CD4-positive, alpha-beta T cell treated with Interleukin-10 for 1 hour (primary cell): ENCODE data around the gene ALPI.

Experiments used
- DNase-seq: peaks from one replicate; pipeline ENCODE4 v3.0.0-alpha.2; 2020

Gene ALPI

GRCh38 chr2:232465061-232465460 lies 9.1 kb downstream of the ALPI start:
- no peak for DNase-seq

- DNase-seq = no peak
These were observed 10.3 kb downstream of the ALPI start for GRCh38 chr2:232466221-232466620.

DNA sequence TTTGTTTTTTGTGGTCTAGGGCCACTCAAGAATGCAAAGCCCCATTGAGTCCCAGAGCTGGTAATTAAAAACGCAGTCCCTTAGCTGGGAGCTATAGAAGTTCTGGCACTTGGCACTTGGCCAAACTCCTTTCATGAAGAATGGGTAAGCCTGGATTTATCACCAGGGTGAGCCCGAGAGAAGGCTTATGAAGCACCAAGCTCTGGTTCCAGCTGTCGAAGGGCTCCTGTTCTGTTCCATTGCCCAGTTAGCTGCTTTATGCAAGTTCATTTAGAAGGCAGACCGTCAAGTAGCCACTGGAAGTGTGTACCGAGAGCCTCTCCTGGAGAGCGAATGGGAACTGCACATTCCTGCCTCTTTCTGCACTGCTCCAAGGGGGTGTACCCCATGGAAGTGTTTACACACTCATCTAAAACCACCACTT lies 17.5 kb downstream of the ALPI start:
- DNase-seq = no peak

DNA sequence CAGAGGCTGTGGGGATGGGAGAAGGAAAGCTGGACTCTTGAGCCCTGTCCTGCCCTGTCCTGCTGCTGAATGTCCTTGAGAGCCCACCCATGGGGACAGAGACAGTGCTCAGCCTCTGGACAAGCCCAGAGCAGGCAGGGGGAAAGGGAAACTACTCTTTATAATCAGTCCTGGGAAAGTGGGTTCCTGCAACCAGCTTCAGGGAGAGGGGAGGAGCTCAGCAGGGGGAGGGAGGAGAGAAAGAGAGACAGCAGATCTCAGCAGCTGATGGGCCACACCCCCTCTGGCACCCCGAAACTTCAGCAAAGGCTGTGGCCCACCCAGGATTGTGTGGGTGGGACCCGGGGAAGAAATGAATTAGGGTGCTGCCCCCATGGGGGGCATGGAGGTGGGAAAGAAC lies 20.1 kb downstream of the ALPI start:
- no peak for DNase-seq

DNA sequence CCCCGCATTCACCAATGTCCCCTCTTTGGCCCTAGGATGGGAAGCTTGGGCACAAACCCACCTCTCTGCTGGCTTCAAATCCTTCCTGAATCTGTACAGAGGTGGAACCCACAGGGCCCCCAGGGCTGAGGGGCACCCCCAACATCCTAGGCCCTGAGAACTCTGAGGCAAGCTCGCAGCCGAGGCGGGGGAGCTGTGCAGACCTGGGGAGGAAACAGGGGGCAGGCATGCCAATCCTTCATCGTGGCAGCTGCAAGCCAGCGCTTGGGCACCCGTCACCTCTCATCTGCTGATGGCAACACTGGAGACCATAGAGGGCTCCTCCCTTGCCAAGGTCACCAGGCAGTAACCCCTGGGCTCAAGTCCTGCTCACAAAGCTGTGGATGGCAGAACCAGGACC lies 20.8 kb downstream of the ALPI start:
- no peak for DNase-seq

DNA sequence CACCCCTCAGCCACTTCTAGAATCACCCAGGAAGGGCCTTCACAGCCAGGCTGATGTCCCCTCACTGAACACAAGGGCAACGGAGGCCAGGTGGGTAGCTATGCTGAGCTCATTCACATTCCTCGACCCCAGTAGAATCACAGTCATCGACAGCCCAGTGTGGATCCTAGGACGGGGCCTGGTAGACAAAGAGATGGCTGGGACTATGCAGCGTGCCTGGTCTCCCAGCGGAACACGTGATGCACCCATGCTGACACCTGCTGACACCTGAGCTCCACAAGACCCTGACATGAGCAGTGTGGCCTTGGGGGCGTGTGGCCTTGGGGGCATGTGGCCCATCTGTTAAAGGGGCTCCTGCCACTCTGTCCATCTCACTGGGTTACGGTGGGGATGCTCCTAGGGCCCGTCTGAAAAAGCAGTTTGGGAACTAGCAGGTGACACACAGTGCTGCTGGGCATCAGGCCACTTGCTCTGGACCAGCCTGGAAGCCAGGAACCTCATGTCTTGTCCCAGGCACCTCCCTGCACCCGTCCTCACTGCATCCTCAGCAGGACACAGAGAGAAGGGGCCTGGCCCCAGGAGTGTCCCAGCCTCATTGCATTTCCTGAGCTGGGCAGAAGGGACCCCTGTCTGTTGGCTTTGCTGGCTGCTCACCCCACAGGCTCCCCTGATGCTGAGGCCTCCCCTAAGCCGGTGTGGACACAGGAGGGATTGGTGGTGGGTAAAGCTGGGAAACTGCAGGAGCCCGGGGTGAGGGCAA lies 22.0 kb downstream of the ALPI start:
- no peak for DNase-seq

- no peak for DNase-seq
These were observed 22.8 kb downstream of the ALPI start for GRCh38 chr2:232478571-232479340.

DNA sequence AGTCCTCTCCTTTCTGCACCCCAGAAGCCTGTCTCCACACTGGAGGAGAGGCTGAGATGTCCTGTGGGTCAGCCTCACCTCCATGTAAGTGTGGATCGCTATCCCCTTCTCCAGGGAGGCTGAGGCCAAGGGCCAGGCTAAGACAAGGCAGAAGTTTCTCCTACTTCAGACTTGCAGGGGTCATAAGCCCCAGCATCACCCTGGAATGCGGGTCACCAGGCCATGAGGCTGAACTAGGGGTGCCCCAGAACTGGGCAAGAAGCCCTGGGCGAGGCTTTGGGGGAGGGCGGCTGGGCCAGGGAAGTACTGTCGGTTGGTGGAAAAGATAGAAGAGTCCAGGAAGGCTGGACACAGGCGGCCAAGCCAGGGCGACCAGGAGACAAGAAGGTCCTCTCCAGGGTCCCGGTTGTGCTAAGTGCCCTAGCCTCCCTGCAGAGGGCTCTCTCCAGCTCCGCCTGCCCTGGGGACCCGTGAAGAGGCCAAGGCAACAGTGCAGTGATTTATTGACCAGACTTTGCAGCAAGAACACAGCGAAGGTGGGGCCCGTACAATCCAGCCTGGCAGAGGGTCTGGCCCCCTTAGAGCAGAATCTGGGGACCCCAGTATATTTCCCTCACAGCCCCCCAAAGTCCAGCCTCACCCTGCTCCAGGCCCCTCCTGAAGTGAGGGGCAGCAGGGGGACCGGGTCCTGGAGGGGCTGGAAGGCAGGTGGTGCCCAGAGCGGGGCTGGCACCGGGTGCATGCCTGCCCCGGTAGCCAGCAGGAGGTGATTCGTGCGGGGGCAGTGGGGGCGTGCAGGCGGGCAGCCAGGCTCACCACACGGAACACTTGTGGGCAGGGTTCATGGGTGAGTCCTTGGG lies 23.6 kb downstream of the ALPI start:
- no peak for DNase-seq

GRCh38 chr2:232480201-232481190 lies 24.5 kb downstream of the ALPI start:
- no peak for DNase-seq

DNA sequence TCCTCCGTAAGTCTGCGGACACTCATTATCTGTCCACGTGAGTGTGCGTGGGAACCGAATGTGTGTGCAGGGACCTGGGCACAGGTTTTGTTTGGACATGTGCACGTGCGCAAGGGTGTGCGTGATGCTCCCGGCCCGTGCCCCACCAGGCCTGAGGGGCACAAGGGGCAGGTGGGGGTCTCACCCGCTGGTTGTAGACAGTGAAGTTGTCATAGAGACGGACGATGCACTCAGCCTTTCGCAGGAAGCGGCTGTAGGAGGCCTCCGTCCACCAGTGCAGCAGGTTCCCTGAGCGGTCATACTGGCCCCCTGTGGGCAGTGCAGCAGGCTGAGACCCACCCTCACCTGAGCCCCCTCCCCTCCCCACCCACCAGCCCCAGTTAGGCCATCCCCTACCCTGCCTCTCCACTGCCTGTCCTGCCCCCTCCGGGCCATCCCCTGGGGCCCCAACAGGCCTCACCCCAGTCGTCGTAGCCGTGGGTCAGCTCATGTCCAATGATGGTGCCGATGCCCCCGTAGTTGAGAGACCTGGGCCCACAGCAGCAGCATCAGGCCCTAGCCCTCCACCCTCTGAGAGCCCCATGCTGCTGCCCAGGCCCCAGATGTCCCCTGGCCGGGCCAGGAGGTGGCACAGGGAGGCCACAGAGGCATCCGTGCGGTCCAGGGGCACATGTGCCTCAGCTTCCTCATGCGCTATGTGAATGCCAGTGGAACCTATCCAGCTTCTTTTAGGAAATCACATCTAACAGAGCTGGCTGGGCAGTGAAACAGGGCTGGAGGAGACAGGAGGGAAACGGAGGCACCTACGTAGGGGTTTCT lies 25.6 kb downstream of the ALPI start:
- DNase-seq = no peak

GRCh38 chr2:232482301-232483238 lies 26.6 kb downstream of the ALPI start:
- no peak for DNase-seq

- DNase-seq = no peak
These were observed 27.5 kb downstream of the ALPI start for GRCh38 chr2:232483311-232483922.

DNA sequence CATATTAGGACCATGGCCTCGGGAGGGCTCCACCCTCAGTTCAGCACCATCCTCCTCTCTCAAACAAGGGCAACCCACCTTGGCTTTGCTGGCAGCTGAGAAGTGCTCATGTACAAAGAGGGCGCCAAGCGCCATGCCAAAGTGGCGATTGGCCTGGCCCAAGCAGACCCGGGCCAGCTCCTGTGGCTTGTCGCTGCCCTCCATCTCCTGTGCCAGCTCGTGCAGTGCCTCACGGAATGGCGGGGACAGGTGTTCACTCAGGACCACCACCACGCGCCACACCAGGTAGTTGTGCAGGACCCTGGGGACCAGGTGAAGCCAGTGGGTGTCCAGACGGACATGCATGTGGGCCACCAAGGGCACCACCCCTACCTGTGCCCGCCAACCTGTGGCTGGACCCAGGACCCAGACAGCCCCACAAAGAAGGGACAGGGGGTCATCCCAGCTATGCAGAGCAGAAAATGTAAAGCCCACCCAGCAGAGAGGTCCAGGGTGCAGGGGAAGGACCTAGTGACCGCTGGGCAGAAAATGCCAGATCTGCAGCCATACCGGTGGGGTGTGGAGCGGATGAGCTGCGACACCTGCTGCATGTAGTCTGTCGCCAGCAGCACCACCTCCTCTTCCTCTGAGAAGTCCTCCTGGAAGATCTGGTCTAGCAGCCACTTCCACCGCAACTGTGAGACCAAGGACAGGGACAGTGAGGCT lies 28.1 kb downstream of the ALPI start:
- no peak for DNase-seq

GRCh38 chr2:232484628-232485347 lies 28.8 kb downstream of the ALPI start:
- no peak for DNase-seq

DNA sequence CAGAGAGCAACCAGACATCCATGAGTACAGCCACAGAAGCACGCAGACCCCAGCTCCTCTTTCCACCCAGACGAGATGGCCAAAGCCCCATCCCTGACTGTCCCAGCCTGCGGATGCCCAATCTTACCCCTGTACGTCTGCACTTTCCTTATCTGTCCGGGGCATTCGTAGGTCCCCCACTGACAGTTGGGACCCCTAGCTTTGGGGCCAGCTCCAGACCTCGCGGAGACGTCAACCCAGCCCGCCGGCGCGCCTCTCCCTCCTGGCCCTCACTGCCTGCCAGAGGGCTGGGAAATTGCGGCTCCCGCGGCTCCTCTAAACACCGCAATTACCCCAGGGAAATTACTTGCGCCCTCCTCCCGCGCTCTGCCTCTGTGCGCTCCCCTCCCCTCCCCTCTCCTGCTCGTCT lies 29.4 kb downstream of the ALPI start:
- no peak for DNase-seq

- DNase-seq = no peak
These were observed 30.0 kb downstream of the ALPI start for GRCh38 chr2:232485757-232486557.
